GM20431 (cell line): ENCODE measurements around the gene NRXN3.

Source experiments
- in situ Hi-C: fragments of 300-500 bp; cut with MseI, MboI; formaldehyde crosslinking; loops from one replicate; pipeline ENCODE4 v1.15.0; 2020; ENCODE audit warnings: low sequenced_read_pairs; ENCODE audit not compliant: unreplicated experiment

NRXN3 gene

GRCh38 chr14:78611796-78612571 is 441.8 kb downstream of the NRXN3 start:
- in situ Hi-C loops = no loop called here

DNA sequence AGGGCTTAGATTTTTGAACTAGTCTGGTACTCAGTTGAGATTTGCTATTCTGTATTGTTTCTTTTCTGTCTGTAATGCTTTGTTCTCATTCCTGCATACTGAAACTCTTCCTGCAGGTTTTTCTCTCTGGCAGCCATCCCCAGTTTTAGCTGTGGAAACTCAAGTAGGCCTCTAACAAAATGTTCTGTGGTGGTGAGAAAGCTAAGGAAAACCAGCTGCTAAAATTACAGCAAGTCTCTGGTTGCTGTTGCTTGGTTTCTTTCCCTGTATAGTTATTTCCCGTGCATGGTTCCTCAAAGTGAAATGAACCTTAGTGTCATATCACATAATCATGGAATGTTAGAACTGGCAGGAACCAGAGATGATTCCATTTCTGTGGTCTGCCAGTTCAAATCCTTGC is 442.5 kb downstream of the NRXN3 start:
- in situ Hi-C loops = no loop called here

- in situ Hi-C loops = no loop called here
Measured at GRCh38 chr14:78614593-78614992, 444.4 kb downstream of the NRXN3 start.

DNA sequence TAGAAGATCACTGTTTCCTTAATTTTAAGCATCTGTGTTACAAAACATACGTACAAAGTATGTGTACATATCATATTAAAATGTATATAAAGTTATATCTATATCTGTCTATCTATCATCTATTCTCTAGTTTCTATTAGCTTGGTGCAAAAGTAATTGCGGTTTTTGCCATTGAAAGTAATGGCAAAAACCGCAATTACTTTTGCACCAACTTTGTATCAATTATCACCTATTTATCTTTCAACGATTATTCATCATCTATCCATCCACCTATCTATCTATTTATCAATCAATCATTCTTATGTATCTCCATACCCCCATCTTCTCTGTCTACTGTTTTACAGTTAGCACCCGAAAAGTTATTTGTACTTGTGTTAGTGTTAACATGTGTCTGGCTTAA is 447.6 kb downstream of the NRXN3 start:
- in situ Hi-C loops = no loop called here

DNA sequence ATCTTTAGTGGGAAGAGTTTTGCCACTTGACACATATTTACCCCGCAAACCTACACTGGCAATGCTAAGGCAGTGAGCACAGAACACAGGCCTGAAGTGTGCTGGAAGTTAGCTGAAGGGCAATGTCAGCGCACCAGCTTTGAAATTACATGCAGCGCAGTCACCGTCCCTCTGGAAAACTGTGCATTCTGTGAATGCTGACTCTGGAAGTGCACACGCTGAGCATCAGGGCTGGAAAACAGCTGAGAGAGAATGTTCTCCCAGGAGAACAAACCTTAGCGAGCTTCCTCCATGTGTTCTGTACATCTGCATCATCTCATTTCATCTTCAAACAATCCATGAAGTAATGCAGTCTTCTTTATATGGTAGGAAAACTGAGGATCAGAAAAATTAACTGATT is 448.2 kb downstream of the NRXN3 start:
- in situ Hi-C loops = no loop called here

DNA sequence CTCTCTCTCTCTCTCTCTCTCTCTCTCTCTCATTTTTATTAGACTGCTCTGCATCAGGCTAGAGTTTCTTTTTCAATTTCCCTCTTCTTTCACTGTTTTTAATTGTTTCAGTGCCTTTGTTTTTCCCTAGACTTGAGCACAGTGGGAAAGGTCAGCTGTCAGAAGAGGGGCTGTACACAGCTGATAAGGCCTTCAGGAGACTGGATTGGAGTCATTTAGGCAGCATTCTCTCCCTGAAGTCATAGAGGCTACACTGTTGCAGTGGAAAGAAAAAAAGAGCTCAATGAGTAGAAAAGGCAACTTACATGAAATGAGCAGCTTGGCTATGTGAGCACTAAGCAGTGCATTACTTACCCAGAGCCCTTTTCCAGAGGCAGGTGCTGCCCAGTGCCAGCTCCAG is 456.9 kb downstream of the NRXN3 start:
- in situ Hi-C loops = no loop called here

DNA sequence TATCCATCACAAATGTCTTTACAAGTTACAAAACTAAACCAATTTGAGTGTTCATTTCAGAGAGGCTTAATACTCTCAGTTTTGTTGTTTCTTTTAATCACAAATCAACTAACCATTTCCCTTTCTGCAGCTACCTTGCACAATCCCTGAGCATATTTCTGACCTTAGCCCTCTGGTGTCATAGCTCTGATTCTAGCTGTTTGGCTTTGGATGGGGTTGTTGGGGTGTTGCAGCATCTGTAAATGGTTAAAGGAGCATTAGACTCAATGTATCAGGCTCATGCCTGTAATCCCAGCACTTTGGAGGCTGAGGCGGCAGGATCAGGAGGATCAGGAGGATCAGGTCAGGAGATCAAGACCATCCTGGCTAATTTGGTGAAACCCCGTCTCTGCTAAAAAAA is 461.4 kb downstream of the NRXN3 start:
- in situ Hi-C loops = no loop called here

- in situ Hi-C loops = no loop called here
Measured at GRCh38 chr14:78633752-78634151, 463.6 kb downstream of the NRXN3 start.

GRCh38 chr14:78637489-78637888 is 467.3 kb downstream of the NRXN3 start:
- in situ Hi-C loops = no loop called here

DNA sequence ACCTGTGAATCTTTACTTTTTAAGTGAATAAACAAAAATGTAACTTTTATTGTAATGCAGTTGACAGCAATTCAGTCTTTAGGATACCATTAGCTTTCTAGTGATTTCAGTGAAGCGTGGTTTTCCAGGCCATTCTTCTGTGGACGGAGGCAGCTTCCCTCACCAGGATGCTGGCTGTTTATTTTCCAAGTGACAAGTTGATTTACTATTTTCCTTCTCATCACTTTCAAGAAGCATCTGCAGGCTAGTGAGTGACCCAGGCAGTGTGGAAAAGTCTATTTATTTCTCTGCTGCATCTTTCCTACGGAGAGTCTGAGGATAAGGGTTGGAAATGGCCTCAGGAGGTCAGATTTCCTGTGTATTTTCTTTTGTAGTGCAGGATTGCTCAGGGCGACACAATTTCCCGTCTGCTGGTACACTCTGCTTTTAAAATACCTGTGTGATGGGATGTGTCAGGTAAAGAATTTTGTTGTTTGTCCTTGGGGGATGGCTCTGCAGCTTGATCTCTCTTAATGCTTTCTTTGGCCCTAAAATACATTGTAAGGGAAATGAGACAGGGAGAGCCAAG is 467.8 kb downstream of the NRXN3 start:
- in situ Hi-C loops = no loop called here

GRCh38 chr14:78638926-78639325 is 468.8 kb downstream of the NRXN3 start:
- in situ Hi-C loops = no loop called here

DNA sequence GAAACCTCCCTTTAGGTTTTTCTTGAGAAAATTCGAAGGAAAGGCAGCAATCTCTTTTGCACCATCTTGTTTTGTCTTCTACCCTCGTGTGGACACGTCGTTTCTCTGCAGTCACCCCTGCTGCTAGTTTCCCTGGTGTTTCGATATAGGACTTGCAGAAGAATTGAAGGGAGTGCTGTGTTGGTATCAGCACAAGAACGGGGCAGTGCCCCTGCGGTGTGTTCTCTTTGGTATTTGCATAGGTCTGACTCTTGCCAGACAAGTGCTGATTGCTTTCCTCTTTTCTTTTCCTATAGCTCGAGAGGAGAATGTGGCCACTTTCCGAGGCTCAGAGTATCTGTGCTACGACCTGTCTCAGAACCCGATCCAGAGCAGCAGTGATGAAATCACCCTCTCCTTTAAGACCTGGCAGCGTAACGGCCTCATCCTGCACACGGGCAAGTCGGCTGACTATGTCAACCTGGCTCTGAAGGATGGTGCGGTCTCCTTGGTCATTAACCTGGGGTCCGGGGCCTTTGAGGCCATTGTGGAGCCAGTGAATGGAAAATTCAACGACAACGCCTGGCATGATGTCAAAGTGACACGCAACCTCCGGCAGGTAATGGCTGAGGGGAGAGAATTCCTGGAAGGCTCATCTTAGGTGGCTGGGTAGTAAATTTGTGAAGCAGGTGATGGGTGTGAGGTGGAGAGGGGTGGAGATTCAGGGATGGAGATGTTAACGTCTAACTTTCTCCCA is 474.8 kb downstream of the NRXN3 start:
- in situ Hi-C loops = no loop called here

GRCh38 chr14:78652727-78653126 is 482.6 kb downstream of the NRXN3 start:
- in situ Hi-C loops = no loop called here

DNA sequence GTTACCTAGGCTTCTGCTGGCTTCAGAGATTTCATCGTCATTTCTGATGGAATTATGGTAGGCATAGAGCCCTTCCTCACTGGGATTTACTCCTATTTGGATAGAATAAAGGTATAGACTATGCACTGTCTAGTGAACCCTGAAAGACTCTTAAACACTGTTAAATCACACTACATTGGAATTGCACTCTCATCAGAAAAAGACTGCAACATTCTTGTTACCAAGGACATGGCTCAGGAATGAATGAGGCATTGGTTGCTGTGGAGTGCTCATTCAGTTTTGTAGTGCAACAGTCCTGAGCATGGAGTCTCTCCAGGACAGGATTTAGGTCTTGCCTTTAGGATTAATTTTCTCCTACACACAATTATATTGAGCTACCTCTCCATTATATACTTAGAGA is 483.0 kb downstream of the NRXN3 start:
- in situ Hi-C loops = no loop called here

DNA sequence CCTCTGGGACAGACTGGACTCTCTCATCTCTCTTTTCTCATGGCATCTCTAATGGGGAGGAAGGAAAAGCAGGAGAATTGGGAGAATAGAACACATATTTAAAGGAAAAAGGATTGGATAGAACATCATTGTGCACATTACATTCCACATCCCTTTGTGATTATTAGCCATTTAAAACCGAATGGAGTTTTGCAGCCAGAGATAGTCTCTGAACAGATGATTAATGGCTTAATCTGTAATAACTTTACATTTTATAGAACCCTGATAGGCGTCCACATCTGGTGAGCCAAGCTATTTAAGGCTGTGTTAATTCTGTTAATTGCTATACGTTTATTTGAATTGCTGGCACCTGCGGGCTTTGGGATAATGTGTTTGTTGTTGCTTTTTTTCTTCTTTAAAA is 487.3 kb downstream of the NRXN3 start:
- in situ Hi-C loops = no loop called here

DNA sequence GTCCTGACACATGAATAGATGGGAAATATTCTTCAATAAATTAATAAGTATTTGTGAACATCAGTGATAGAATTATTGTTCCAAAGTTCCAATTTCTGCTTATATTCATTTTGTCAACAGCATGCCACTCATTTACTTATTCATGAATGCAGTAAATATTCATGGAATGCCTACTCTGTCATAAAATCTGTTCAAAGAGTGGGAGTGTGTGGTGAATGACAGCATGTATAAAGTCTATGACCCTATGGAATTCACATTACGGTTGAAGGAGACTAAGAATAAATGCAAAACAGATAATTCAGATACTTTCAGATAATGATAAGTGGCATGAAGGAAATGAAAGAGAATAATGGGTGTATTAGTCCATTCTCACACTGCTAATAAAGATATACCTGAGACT is 494.7 kb downstream of the NRXN3 start:
- in situ Hi-C loops = no loop called here

DNA sequence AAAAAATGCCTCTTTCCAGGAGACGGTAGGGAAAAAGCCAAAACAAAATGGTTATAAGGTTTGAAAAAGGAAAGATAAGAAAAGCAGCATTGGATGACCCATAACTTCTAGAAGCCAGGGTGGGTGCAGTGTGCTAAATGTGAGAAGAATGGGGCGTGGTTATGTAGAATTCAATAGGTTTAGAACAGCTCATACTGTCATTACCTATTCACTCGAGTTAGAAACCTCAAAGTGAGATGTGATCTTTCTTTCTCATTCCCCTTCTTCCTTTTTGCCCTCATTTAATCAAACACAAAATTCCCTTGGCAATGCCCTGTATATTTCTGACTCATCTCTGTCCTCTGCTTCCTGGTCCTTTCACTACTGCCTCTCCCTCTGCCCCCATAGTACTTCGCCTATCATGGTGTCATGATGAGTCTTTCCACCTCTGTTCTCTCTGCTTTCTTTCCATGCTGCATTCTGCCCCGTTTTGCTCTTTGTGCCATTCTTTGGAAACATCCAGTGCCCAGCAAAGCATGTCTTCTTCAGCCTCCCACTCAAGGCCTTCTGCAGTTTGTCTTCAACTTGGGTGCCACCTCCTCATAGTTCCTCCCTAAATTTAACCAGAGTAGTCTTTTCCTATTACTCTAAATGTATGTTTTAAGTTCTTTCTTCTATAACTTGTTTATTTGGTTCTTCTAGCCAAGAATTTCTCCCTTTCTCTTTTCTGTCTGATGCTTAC is 496.3 kb downstream of the NRXN3 start:
- in situ Hi-C loops = no loop called here

DNA sequence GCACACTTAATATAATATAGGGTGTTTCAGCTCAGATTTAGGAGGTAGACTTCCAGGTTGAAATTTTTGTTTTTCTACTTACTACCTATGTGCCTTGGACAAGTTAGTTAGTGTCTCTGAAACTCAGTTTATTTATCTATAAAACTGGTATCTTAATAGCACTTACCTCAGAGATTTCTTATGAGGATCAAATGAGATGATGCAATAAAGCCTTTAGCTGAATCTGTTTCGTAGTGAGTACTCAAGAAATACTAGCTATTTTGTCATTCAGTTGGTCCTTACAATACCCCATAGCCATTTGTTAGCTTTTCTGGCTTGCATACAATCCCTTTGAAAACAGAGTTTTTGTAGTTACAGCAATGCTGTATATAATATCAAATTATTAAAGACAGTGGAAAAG is 497.0 kb downstream of the NRXN3 start:
- in situ Hi-C loops = no loop called here

- in situ Hi-C loops = no loop called here
Measured at GRCh38 chr14:78673845-78674244, 503.7 kb downstream of the NRXN3 start.

DNA sequence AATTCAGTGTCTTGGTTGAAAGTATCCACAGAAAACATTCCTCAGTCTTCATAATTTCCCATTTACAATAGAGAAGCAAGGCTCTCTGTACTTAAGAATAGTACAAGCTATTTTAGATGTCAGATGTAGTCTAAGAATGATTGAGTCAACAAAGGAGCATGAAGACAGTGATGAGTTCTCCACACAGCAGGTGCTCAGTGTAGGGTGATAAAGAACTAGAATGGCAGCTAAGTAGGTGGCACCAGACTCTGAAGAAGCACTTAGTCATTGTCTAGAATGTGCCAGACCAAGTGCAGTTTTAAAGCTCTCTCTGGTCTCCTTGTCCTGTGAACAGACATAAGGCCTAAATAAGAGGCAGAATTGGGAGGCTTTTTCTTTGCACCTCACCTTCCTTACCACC is 504.6 kb downstream of the NRXN3 start:
- in situ Hi-C loops = no loop called here

DNA sequence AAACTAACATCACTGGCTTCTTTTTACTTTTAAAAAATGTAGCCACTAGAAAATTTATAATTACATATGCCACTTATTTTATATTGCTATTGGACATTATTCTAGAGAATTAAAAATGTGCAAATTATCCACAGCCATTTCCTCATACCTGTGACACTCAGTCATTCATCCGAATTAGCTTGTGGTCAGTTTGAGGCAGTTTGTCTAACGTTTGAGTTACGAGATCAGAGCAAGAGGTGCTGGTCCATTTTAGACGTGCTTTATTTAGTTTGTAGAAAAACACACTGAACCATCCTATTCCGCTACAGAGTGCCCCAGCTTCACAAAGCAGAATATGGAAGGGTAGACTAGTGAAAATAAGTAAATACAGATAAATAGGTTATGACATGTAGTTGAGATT is 513.0 kb downstream of the NRXN3 start:
- in situ Hi-C loops = no loop called here
